K562 (cell line): ENCODE results near the gene MGAT5. TPM values are rescaled to one million over a fixed set of nuclear protein-coding genes. Genes with fewer than 3 reads are reported as not detected.

ENCODE experiments used
- ATAC-seq: fragments of 200-7000 bp; cut with Tn5 transposase; 3 replicates; pipeline ENCODE4 v1.9.1; 2020; ENCODE audit warnings: moderate library complexity
- BruUV-seq: library from RNA; stranded (reverse); fragments of 400-500 nt; replicated peaks from 2 replicates; lab custom pipeline; 2021; lab: Mats Ljungman, UMichigan
- CTCF ChIA-PET: fragments of 300-600 bp; formaldehyde crosslinking; extraction: SDS; loops from one replicate; lab custom pipeline; 2021; ENCODE audit warnings: low intra/inter-chr PET ratio; lab: Yijun Ruan, JAX
- POLR2A ChIA-PET: fragments of 300-600, 350-650 bp; sonication (Branson Sonifier 250); formaldehyde crosslinking; extraction: SDS; loops from one replicate; lab custom pipeline; 2021; ENCODE audit warnings: antibody characterized with exemption, inconsistent platforms; lab: Yijun Ruan, JAX
- DNase-seq, 4 experiments: peaks; one replicate each; pipeline versions ENCODE4 v3.0.0 to v3.0.0-alpha.2; 2011 to 2018; ENCODE audit warnings: low spot score in 3 of 4, mixed read lengths in 3 of 4; ENCODE audit errors: extremely low read depth in 1 of 4
- FAIRE-seq: peaks from 2 replicates; lab custom pipeline; 2011; peaks lifted over from hg19 to GRCh38; lab: Jason Lieb, UNC
- H2AFZ ChIP-seq: 2 replicates; pipeline ENCODE4 v1.6.0; 2011; ENCODE audit warnings: low read depth, low read length, control low read depth, inconsistent platforms
- H3K27ac ChIP-seq: fragments of 200-600 bp; 3 replicates; pipeline ENCODE4 v1.8.0; 2011; ENCODE audit warnings: low read depth, mild to moderate bottlenecking, control low read depth, inconsistent platforms, low read length, moderate library complexity, mixed read lengths; ENCODE audit errors: extremely low read depth
- H3K27me3 ChIP-seq, 2 experiments: fragments of 300-600 bp in 1 of 2; 2 replicates in 1 of 2; 3 replicates in 1 of 2; pipeline versions ENCODE4 v1.6.0 to v1.8.0; 2011; ENCODE audit warnings: inconsistent platforms in 2 of 2, low read length in 2 of 2, mild to moderate bottlenecking in 1 of 2, mixed read lengths in 1 of 2, moderate library complexity in 1 of 2; ENCODE audit not compliant: control insufficient read depth in 2 of 2, insufficient read depth in 2 of 2
- H3K36me3 ChIP-seq: fragments of 300-600 bp; 3 replicates; pipeline ENCODE4 v1.8.0; 2011; ENCODE audit warnings: mild to moderate bottlenecking, low read length, inconsistent platforms; ENCODE audit not compliant: control insufficient read depth, insufficient read depth
- H3K4me1 ChIP-seq, 2 experiments: fragments of 200-600 bp in 1 of 2; replicated peaks in 1 of 2; 2 replicates in 1 of 2; 3 replicates in 1 of 2; pipeline versions ENCODE4 v1.5.1 to v1.8.0; 2011; ENCODE audit warnings: inconsistent platforms in 2 of 2, low read length in 2 of 2, mild to moderate bottlenecking in 1 of 2, mixed read lengths in 1 of 2, moderate library complexity in 1 of 2; ENCODE audit not compliant: control insufficient read depth in 2 of 2, insufficient read depth in 2 of 2
- H3K4me2 ChIP-seq: 2 replicates; pipeline ENCODE4 v1.6.1; 2011; ENCODE audit warnings: low read length, control low read depth, inconsistent platforms, mixed read lengths; ENCODE audit not compliant: insufficient read depth
- H3K4me3 ChIP-seq: fragments of 200-600 bp; sonication (generic), shearing (Covaris generic); 2 replicates; pipeline ENCODE4 v1.5.1; 2016; ENCODE audit warnings: control low read depth, inconsistent platforms
- H3K79me2 ChIP-seq: fragments of 200-600 bp; 3 replicates; pipeline ENCODE4 v1.8.0; 2011; ENCODE audit warnings: low read length, inconsistent platforms; ENCODE audit not compliant: control insufficient read depth, insufficient read depth
- H3K9ac ChIP-seq, 2 experiments: 2 replicates each; pipeline versions ENCODE4 v1.6.0 to v1.6.1; 2011; ENCODE audit warnings: low read depth in 2 of 2, low read length in 2 of 2, control low read depth in 1 of 2, inconsistent platforms in 1 of 2, mild to moderate bottlenecking in 1 of 2, mixed read lengths in 1 of 2; ENCODE audit not compliant: insufficient read depth in 1 of 2
- H3K9me1 ChIP-seq: one replicate; pipeline ENCODE4 v1.6.0; 2011; ENCODE audit warnings: inconsistent platforms, mild to moderate bottlenecking, low read length, moderate library complexity; ENCODE audit not compliant: control insufficient read depth, insufficient read depth
- H3K9me3 ChIP-seq: replicated peaks from 2 replicates; pipeline ENCODE4 v1.5.1; 2011; ENCODE audit warnings: low read depth, low read length, inconsistent platforms; ENCODE audit not compliant: control insufficient read depth, insufficient read depth
- H4K20me1 ChIP-seq: replicated peaks from 2 replicates; pipeline ENCODE4 v1.6.1; 2011; ENCODE audit warnings: low read length, inconsistent platforms, mixed read lengths; ENCODE audit not compliant: control insufficient read depth, insufficient read depth
- REST ChIP-seq, 2 experiments: fragments of 450-650 bp; formaldehyde crosslinking in 1 of 2; IDR thresholded peaks; 2 replicates each; pipeline versions ENCODE4 v1.4.0 to v1.6.1; 2014 to 2020; ENCODE audit warnings: mild to moderate bottlenecking in 2 of 2, borderline replicate concordance in 1 of 2, low read depth in 1 of 2
- WGBS: fragments of 100-300 bp; shearing (Covaris generic); methylation state at CpG from one replicate; pipeline ENCODE4 v1.1.6; 2016; ENCODE audit warnings: low coverage, mixed read lengths; ENCODE audit not compliant: insufficient coverage; ENCODE audit errors: missing lambda C conversion rate; 5-methylcytosine and 5-hydroxymethylcytosine counted together
- in situ Hi-C: fragments of 300-500 bp; cut with MboI; formaldehyde crosslinking; loops from 4 replicates; pipeline ENCODE4 v1.15.0; 2018; ENCODE audit warnings: inconsistent platforms, mixed read lengths
- intact Hi-C: fragments of 100-400 bp; cut with micrococcal nuclease; formaldehyde crosslinking; loops from 2 replicates; pipeline ENCODE4 v1.14.2; 2022
- polyA plus RNA-seq, 8 experiments: library from polyadenylated mRNA; depleted of rRNA in 4 of 8; stranded (reverse) in 5 of 8; unstranded in 3 of 8; fragments of >200 nt; fragmentation: Nextera tagmentation in 2 of 8; fragmentation: Illumina TruSeq in 1 of 8; extraction: Ambion mirVana in 2 of 8; extraction: Trizol in 1 of 8; gene quantifications; 2 replicates each; pipeline versions ENCODE4 v1.2.1 to v1.2.3, GENCODE V29; 2011 to 2014; ENCODE audit warnings: inconsistent platforms in 1 of 8, missing spikeins in 1 of 8
- total RNA-seq, 7 experiments: library from RNA; depleted of rRNA in 6 of 7; stranded (reverse); fragments of >200 nt in 6 of 7; fragmentation: Illumina TruSeq in 2 of 7; extraction: Trizol in 2 of 7; gene quantifications; 2 replicates each; pipeline versions ENCODE4 v1.2.1 to v1.2.3, GENCODE V29; 2011 to 2021; ENCODE audit warnings: low replicate concordance in 1 of 7
- TF ChIP-seq, protein P1 (sequence below): sonication (generic); formaldehyde crosslinking; IDR thresholded peaks from 2 replicates; pipeline ENCODE4 v1.9.0; 2022; ENCODE audit warnings: mild to moderate bottlenecking, missing genetic modification reagents
- TF ChIP-seq, protein P2 (sequence below): sonication (generic); formaldehyde crosslinking; IDR thresholded peaks from 2 replicates; pipeline ENCODE4 v1.8.0; 2022; ENCODE audit warnings: missing genetic modification reagents, mild to moderate bottlenecking, moderate library complexity, borderline replicate concordance
- TF ChIP-seq, protein P3 (sequence below): sonication (generic); formaldehyde crosslinking; IDR thresholded peaks from 2 replicates; pipeline ENCODE4 v1.8.0; 2023; ENCODE audit warnings: mild to moderate bottlenecking, missing genetic modification reagents

MGAT5 gene
- total and polyA plus RNA-seq, 9 of the 15 experiments (the other 6 are each of a cell fraction or from before 2014, with no cell fraction given) = 1.6 to 18.6 (median 11.1) TPM

- Histone ChIP-seq H3K9me3 (no peaks in the 10 kb centered on the region), H4K20me1 (no peaks in the 10 kb centered on the region), H3K9me1 (no peaks in the 10 kb centered on the region), H3K36me3 (no peaks in the 10 kb centered on the region), H2AFZ (no peak overlapping the region), H3K4me3 (no peak overlapping the region), H3K79me2 (no peaks in the 10 kb centered on the region), H3K9ac (no peak overlapping the region), H3K4me2 (no peak overlapping the region), H3K27me3 (no peaks in the 10 kb centered on the region), H3K4me1 (no peaks in the 10 kb centered on the region; a peak in 1 of 5 replicates), H3K27ac (no peak overlapping the region)
- in situ Hi-C loops = loop anchor here (25.0 kb wide), 2 partner anchors 300 to 525 kb away; no protein-coding TSS in a partner anchor
- ATAC-seq (peak; percentile 95), DNase-seq (peak; percentile 15 to 66 (median 29)), FAIRE-seq (peak; percentile 92)
- intact Hi-C loops = loop anchor here (1.0 to 5.0 kb wide), 4 partner anchors 165 to 525 kb away; no protein-coding TSS in a partner anchor
- 49% methylated on average over 8 of the region's 8 CpGs for WGBS
- no TSS peak for BruUV-seq
- ChIA-PET CTCF (interaction anchor here (1.9 to 2.0 kb wide), 2 partner anchors 294 to 525 kb away, joined by 7 to 14 read pairs; no protein-coding TSS in a partner anchor), POLR2A (interaction anchor here (0.6 to 1.8 kb wide), 5 partner anchors 9 to 295 kb away, joined by 3 to 7 read pairs (median 3); no protein-coding TSS in a partner anchor)
- TF ChIP-seq, protein P1, sequence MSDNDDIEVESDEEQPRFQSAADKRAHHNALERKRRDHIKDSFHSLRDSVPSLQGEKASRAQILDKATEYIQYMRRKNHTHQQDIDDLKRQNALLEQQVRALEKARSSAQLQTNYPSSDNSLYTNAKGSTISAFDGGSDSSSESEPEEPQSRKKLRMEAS (CRISPR knock-in tag) = peak; percentile 48; the same call in 1 of the 2 replicates
- peak; percentile 51 for TF ChIP-seq REST (IDR thresholded peaks at IDR 0.05; ENCODE audit: borderline replicate concordance)
- no peak for TF ChIP-seq REST (CRISPR knock-in tag; IDR thresholded peaks at IDR 0.05; ENCODE audit: low read depth)
- TF ChIP-seq, protein P2, sequence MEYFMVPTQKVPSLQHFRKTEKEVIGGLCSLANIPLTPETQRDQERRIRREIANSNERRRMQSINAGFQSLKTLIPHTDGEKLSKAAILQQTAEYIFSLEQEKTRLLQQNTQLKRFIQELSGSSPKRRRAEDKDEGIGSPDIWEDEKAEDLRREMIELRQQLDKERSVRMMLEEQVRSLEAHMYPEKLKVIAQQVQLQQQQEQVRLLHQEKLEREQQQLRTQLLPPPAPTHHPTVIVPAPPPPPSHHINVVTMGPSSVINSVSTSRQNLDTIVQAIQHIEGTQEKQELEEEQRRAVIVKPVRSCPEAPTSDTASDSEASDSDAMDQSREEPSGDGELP (CRISPR knock-in tag) = peak; percentile 94
- TF ChIP-seq, protein P3, sequence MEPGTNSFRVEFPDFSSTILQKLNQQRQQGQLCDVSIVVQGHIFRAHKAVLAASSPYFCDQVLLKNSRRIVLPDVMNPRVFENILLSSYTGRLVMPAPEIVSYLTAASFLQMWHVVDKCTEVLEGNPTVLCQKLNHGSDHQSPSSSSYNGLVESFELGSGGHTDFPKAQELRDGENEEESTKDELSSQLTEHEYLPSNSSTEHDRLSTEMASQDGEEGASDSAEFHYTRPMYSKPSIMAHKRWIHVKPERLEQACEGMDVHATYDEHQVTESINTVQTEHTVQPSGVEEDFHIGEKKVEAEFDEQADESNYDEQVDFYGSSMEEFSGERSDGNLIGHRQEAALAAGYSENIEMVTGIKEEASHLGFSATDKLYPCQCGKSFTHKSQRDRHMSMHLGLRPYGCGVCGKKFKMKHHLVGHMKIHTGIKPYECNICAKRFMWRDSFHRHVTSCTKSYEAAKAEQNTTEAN = no peak
These were observed 158.2 kb downstream of the MGAT5 start for GRCh38 chr2:134411828-134412638.
